ENCODE data around the gene ZC2HC1B. TPM values are rescaled to one million over a fixed set of nuclear protein-coding genes. Genes with fewer than 3 reads are reported as not detected.

Gene ZC2HC1B
- total RNA-seq, 4 donors from 2014 or later: 1.2 TPM; not detected in 3

- TF ChIP-seq, protein P1, sequence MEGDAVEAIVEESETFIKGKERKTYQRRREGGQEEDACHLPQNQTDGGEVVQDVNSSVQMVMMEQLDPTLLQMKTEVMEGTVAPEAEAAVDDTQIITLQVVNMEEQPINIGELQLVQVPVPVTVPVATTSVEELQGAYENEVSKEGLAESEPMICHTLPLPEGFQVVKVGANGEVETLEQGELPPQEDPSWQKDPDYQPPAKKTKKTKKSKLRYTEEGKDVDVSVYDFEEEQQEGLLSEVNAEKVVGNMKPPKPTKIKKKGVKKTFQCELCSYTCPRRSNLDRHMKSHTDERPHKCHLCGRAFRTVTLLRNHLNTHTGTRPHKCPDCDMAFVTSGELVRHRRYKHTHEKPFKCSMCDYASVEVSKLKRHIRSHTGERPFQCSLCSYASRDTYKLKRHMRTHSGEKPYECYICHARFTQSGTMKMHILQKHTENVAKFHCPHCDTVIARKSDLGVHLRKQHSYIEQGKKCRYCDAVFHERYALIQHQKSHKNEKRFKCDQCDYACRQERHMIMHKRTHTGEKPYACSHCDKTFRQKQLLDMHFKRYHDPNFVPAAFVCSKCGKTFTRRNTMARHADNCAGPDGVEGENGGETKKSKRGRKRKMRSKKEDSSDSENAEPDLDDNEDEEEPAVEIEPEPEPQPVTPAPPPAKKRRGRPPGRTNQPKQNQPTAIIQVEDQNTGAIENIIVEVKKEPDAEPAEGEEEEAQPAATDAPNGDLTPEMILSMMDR (IDR thresholded peaks at IDR 0.05): no peak
- no peak for TF ChIP-seq EP300 (IDR thresholded peaks at IDR 0.05)
- TF ChIP-seq POLR2A (IDR thresholded peaks at IDR 0.05): no peak
These were observed 87.9 kb downstream of the ZC2HC1B start for GRCh38 chr6:143952060-143952778.

DNA sequence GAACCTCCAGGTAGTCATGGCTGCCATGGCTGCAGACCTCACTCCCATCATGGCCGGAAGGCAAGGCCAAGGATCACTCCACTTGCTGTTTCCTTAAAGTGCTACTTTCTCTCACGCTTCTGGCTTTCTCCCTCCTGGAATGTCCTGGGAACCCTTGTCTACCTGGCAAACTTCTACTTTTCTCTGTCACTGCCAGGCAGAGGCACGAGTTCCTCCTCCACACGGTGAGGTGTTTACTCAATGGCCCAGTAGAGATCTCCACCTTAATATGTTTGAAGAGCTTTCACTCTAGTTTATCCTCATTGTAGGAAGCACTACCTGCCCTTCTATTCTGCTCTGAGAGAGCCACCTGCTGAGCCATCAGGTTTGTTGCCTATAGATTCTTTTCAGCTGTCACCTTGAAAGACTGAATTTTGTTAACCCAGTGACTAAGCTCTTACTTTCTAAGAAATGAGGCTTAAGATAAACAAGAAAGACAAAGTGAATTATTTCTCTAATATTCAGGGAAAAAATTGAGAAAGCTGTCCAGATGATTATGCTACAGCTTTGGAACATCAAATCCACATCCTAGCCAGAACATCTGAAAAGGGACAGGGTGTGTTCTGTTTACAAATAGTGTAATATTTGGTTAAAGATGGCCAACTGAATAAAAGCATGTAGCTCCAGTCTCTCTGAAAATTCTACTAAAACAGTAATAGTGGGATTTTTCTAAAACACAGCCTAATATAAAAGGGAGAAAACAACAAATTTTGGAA, 88.8 kb downstream of the ZC2HC1B start:
- TF ChIP-seq EP300 (IDR thresholded peaks at IDR 0.05): peak in 1 of 2 donors; percentile 7
- TF ChIP-seq, protein P1 (IDR thresholded peaks at IDR 0.05): no peak
- Histone ChIP-seq H3K4me1 (no peaks in the 10 kb centered on the region), H3K4me3 (no peak overlapping the region), H3K27ac (no peak overlapping the region), H3K36me3 (peaks cover 0 to 5% (median 0%) of the 10 kb centered on the region in 3 donors), H3K27me3 (no peaks in the 10 kb centered on the region), H3K9me3 (peaks cover 0 to under 1% (median 0%) of the 10 kb centered on the region in 4 donors)
- DNase-seq (ENCODE audit: low spot score in 2 of 2): no peak
- WGBS, 2 donors: 83% methylated on average over 4 of the region's 4 CpGs

More at GRCh38 chr6:143952060-143952778, 87.9 kb downstream of the ZC2HC1B start:
- Histone ChIP-seq H3K36me3 (peaks cover 0 to 14% (median 0%) of the 10 kb centered on the region in 3 donors), H3K9me3 (peaks cover 0 to 10% (median 0%) of the 10 kb centered on the region in 4 donors), H3K4me3 (no peak overlapping the region), H3K4me1 (no peaks in the 10 kb centered on the region), H3K27me3 (no peaks in the 10 kb centered on the region), H3K27ac (no peak overlapping the region)
- WGBS, 2 donors: 88 to 91% methylated on average over 9 of the region's 9 CpGs
- no peak for DNase-seq (ENCODE audit: low spot score in 2 of 2)

DNA sequence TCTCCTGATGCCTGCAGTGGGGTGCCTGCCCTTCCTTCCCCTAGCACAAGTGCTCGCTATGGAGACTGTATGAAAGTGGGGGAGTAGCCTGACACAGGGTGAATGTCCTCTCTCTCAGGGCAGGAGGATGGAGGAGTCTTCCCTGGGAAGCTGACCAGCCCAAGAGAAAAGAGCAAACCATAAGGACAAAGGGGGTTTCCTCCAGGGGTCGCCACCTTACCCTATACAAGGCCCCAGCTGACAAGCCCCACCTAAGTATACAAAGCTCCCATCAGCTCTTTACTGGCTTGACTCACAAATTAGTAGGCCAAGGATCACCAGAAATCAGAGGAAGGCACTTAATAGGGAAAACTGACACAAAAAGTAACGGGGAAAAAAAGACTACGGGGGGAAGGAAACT, 89.6 kb downstream of the ZC2HC1B start:
- 82 to 87% methylated on average over 4 of the region's 4 CpGs for WGBS, 2 donors
- Histone ChIP-seq H3K36me3 (no peaks in the 10 kb centered on the region), H3K4me3 (no peak overlapping the region), H3K27ac (no peak overlapping the region), H3K9me3 (no peaks in the 10 kb centered on the region), H3K27me3 (no peaks in the 10 kb centered on the region), H3K4me1 (no peaks in the 10 kb centered on the region)
- TF ChIP-seq EP300 (IDR thresholded peaks at IDR 0.05) (no peak), POLR2A (IDR thresholded peaks at IDR 0.05) (no peak)
- TF ChIP-seq, protein P1 (IDR thresholded peaks at IDR 0.05): no peak
- DNase-seq (ENCODE audit: low spot score in 2 of 2): no peak

- Histone ChIP-seq H3K36me3 (no peaks in the 10 kb centered on the region), H3K9me3 (no peaks in the 10 kb centered on the region), H3K27me3 (no peaks in the 10 kb centered on the region), H3K4me1 (no peaks in the 10 kb centered on the region), H3K4me3 (no peak overlapping the region), H3K27ac (no peak overlapping the region)
- 89 to 90% methylated on average over 8 of the region's 8 CpGs for WGBS, 2 donors
- no peak for DNase-seq (ENCODE audit: low spot score in 2 of 2)
- TF ChIP-seq EP300 (IDR thresholded peaks at IDR 0.05) (no peak), POLR2A (IDR thresholded peaks at IDR 0.05) (no peak)
- TF ChIP-seq, protein P1 (IDR thresholded peaks at IDR 0.05): no peak
These were observed 91.7 kb downstream of the ZC2HC1B start for GRCh38 chr6:143955971-143956370.
